CD4-positive, alpha-beta T cell treated with Interferon gamma for 1 hour (primary cell): ENCODE results near the gene ANKK1.

Experiments used
- DNase-seq: peaks from one replicate; pipeline ENCODE4 v3.0.0-alpha.2; 2020

ANKK1 gene

GRCh38 chr11:113409526-113409925, 21.9 kb downstream of the ANKK1 start:
- DNase-seq = no peak

- no peak for DNase-seq
These were observed 23.0 kb downstream of the ANKK1 start for GRCh38 chr11:113410414-113411135.

DNA sequence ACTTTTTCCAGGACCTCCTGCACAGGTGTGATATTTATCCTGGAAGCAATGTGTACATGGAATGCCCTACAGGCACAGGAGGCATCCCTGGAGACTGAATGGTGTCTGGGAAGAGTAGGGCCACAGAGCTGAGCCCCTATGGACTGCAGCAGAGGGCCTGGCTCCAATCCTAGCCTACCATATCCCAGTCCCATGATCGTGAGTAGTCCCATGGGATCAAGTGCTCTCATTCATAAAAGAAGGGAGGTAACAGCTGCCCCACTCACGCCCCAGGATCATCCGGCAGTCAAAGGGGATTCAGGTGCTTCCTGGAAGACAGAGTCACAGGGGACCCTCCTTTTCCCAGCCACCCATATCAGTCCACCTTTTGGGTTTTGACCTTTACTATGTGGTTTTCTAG, 24.0 kb downstream of the ANKK1 start:
- no peak for DNase-seq

DNA sequence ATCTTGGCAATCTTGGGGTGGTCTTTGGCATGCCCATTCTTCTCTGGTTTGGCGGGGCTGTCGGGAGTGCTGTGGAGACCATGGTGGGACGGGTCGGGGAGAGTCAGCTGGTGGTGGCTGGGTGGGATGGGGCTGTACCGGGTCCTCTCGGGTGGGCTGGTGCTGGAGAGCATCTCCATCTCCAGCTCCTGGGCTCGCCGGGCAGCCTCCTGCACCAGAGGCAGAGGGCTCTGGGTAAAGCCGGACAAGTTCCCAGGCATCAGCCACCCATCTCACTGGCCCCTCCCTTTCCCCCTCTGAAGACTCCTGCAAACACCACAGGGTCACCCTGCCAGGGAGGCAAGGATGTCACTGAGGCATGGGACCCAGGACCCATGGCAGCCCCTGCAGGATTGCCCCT, 25.1 kb downstream of the ANKK1 start:
- no peak for DNase-seq

DNA sequence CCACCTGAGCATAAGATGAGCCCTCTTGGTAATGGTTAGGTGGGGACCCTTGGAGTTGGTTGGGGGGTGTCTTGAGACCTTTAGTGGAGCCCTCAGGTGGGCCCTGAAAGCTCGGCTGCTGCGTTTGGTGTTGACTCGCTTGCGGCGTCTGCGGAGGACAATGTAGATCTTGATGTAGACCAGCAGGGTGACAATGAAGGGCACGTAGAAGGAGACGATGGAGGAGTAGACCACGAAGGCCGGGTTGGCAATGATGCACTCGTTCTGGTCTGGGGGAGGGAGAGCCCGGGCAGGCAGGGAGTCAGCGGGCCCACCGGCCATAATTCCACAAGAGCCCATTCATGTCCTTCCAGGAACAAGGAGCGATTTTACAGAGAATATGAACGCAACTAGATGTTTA, 27.8 kb downstream of the ANKK1 start:
- DNase-seq = no peak

DNA sequence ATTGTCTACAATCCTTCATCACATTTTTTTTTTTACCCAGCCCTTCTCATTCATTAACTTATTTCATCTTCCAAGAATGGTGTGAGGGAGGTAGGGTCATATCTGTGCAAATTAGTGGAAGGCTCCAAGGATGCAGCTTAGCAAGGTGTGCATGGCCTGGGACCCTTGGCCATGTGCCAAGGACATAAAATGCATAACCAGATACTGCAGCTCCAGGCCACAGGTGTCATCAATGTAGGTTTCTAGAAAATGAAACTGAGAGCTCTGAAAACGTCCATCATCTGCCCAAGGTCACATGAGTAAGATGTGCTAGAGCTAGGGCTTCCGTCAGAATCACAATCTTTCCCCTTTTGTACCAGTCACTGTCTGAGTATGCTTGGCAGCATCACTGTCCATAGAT, 29.8 kb downstream of the ANKK1 start:
- no peak for DNase-seq

DNA sequence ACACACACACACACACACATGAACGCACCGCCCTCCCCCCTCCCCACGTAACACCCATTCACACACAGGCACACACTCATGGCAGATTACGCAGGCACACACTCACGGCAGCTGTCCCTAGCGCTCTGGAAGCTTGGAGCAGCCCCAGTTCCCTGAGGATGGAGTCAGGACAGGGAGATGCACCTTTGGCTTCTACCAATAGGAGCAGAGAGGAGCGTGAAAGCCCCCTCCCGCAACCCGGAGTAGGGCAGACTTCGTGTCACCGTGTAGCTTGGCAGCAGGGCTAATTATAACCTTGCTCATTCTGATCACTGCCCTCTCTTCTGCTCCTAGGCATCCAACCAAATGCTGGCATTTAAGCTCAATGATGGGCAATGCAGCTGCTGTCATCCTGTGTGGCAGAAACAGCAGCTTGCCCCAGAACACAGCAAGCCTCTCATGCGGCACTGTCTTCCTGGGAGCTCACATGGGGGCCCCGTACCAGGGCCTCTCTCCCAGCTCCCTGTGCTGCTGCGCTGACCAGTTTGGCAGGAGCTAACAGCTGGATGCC, 31.9 kb downstream of the ANKK1 start:
- DNase-seq = no peak

DNA sequence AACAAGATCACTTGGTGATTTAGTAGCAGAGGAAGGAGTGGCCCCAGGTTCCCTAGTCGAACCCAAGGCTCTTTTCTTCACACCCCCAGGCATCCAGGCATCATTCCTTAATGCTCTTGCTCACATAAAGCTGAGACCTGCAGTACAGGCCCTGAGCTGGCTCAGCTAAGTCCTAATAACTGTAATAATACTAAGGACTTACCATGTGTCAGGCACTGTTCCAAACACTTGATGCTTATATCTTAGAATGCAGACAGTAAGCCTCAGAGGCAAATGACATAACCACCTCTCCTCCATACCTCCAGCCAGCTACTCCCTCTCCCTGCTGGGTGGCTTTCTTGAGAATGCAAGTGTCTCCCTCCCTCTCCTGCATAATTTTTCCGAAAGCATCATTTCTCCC, 33.2 kb downstream of the ANKK1 start:
- no peak for DNase-seq

DNA sequence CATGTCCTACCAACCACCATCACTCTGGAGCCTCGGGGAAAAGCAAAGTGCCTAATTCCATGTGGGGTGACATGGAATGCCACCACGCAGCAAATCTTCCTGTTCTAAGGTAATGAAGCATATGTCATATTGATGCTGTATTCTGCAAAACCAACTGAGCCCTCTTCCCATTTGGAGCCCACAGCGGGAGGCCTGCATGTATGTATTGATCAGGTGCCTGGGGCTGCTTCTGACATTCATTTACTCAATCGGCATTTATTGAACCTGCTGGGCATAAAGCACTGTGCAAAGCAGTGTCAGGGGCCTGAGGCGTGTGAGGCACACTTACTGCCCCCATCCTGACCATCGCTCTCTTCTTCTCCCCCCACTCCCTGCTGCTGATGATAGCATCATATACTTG, 39.1 kb downstream of the ANKK1 start:
- no peak for DNase-seq

- DNase-seq = no peak
These were observed 44.2 kb downstream of the ANKK1 start for GRCh38 chr11:113431746-113432145.

- DNase-seq = no peak
These were observed 47.8 kb downstream of the ANKK1 start for GRCh38 chr11:113435190-113435968.

DNA sequence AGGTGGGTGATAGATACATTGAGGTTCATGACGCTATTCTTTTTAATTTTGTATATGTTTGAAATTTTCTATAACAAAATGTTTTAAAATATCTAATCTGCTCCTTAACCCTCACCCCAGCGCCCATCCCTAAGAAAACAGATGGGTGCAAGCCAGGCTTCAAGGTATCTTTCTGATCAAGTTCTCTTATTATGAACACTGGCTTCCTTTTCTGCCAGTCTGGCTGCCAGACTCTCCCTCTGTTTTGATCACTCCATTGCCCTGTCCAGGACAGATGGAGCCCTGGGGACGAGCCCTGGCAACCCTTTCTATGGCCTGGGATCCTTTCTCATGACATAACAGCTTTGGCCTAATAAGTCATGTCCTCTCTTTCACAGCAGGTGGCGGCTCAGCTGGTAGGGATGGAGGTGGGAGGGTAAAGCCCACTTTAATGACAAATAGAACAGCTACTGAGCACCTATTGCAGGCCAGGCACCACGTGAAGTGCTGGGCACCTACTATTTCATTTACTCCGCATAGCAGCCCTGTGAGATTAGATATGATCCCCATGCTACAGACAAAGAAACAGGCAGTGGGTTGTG, 49.2 kb downstream of the ANKK1 start:
- DNase-seq = no peak

DNA sequence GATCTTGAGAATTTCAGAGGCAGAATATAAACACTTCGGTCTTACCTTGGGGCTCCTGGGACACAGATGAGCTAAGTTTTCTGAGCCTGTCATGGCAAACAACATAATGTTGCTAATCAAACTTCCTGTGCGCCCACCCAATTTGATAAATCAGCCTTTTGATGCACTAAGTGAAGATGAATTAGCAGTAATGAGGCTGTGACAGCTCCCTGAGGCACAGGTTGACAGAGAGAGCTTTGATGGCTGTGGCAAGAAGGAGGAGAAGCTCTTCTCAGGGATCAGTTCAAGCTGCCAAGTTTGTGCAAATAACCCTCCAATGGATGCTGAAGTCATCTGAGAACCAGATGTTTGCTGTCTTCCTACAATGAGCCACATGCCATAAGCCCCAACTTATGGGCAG, 53.2 kb downstream of the ANKK1 start:
- DNase-seq = no peak

- DNase-seq = no peak
These were observed 57.0 kb downstream of the ANKK1 start for GRCh38 chr11:113444502-113445123.

DNA sequence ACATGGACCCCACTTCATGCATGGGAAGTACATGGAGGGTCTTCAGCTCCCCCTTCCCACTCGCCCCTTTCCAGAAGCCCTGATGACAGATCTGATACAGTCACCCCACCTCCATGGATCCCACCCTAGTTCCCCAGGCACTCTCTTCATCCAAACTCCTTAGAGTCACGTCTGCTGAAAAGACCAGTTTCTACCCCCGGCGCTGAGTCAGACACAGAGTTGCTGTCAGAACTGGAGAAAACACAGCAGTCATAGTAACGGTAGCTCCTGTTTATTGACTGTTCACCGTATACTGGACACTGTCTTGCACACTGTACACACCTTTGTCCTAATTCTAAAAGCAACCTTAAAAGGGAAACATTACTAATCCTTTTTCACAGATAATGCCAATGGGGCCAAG, 58.5 kb downstream of the ANKK1 start:
- no peak for DNase-seq

DNA sequence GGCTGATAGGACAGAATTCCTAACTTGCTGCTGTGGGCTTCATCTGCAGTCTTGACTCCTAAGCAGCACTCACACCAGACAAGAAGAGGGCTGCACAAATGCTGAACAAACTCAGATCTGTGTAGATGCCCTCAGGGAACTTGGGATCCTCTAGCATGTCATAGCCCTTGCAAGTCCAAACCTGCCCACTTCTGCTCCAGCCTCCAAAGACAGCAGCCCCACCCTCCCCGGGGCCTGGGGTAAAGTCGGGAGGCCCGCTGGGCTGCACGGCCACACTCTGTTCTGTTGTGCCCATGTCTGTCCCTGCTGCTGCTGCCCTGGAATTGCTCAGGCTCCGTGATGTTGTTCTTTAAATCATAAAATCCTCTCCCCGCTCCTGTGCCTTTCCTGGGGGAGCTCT, 59.4 kb downstream of the ANKK1 start:
- no peak for DNase-seq

GRCh38 chr11:113447621-113448315, 60.2 kb downstream of the ANKK1 start:
- no peak for DNase-seq

DNA sequence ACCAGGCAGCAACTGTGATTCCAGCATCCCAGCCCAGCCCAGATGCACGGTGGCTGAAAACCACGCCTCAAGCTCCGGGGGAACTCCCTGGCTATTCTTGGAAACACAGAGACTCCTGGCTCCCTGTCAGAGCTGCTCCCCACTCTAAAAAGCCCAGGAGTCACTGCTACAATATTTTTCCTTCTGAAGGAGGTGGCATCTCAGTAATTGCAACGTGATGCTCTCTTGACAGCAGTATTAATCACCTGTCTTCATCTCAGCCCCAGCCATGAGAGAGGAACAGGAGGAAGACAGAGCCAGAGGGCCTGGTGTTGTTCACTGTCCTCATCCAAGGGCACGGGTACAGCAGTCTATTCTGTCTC, 60.7 kb downstream of the ANKK1 start:
- no peak for DNase-seq

DNA sequence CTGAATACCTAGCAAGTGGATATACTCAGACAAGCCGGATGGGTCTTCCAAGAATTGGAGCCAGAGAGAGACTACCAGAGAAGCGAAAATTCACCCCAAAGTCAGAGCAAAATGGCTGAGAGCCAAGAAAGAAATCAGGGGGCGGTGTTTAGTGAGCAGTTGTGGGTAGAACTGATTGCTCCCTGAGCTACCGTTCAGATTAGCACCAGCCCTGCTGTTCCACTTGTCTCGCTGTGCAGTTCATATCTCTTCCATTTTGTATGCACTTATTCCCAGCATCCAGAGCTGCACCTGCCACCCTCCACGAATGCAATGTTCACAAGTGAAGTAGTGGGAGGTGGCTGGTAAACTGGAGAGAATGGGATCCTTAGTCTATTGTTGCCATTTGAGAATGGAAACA, 62.2 kb downstream of the ANKK1 start:
- DNase-seq = no peak
